GM23248 (cell line): ENCODE data around the gene RFX2. TPM values are rescaled to one million over a fixed set of nuclear protein-coding genes. Genes with fewer than 3 reads are reported as not detected.

ENCODE experiments used
- DNase-seq: peaks from one replicate; pipeline ENCODE4 v3.0.0-alpha.2; 2015
- H2AFZ ChIP-seq: fragments of 200-600 bp; sonication (generic); 2 replicates; pipeline ENCODE4 v1.6.1; 2016; ENCODE audit warnings: antibody characterized with exemption
- H3F3A ChIP-seq: fragments of 200-600 bp; sonication (generic); 2 replicates; pipeline ENCODE4 v1.6.1; 2016; ENCODE audit warnings: mild to moderate bottlenecking, antibody characterized with exemption, mixed run types; ENCODE audit not compliant: insufficient read depth
- H3K27ac ChIP-seq: fragments of 200-600 bp; sonication (generic); 2 replicates; pipeline ENCODE4 v1.5.1; 2016; ENCODE audit warnings: mild to moderate bottlenecking
- H3K27me3 ChIP-seq: fragments of 200-600 bp; sonication (generic); replicated peaks from 2 replicates; pipeline ENCODE4 v1.6.1; 2016; ENCODE audit warnings: mild to moderate bottlenecking; ENCODE audit not compliant: insufficient read depth
- H3K36me3 ChIP-seq: fragments of 200-600 bp; sonication (generic); 2 replicates; pipeline ENCODE4 v1.6.1; 2016; ENCODE audit warnings: low read depth, mild to moderate bottlenecking
- H3K4me1 ChIP-seq: fragments of 200-600 bp; sonication (generic); 2 replicates; pipeline ENCODE4 v1.6.1; 2016; ENCODE audit warnings: mild to moderate bottlenecking; ENCODE audit not compliant: insufficient read depth
- H3K4me2 ChIP-seq: fragments of 200-600 bp; sonication (generic); one replicate; pipeline ENCODE4 v1.6.1; 2016; ENCODE audit warnings: mild to moderate bottlenecking; ENCODE audit not compliant: unreplicated experiment
- H3K4me3 ChIP-seq: fragments of 200-600 bp; sonication (generic); 2 replicates; pipeline ENCODE4 v1.5.1; 2016; ENCODE audit warnings: mild to moderate bottlenecking
- H3K79me2 ChIP-seq: fragments of 200-600 bp; sonication (generic); 2 replicates; pipeline ENCODE4 v1.6.1; 2016; ENCODE audit warnings: mild to moderate bottlenecking; ENCODE audit not compliant: insufficient read depth
- H3K9ac ChIP-seq: fragments of 200-600 bp; sonication (generic); 2 replicates; pipeline ENCODE4 v1.6.1; 2016; ENCODE audit warnings: mild to moderate bottlenecking
- H3K9me2 ChIP-seq: fragments of 200-600 bp; sonication (generic); 2 replicates; pipeline ENCODE4 v1.6.1; 2016; ENCODE audit warnings: mixed run types, mild to moderate bottlenecking, moderate library complexity; ENCODE audit not compliant: insufficient read depth
- H3K9me3 ChIP-seq: fragments of 200-600 bp; sonication (generic); one replicate; pipeline ENCODE4 v1.6.1; 2017; ENCODE audit warnings: low read depth
- H4K20me1 ChIP-seq: fragments of 200-600 bp; sonication (generic); 2 replicates; pipeline ENCODE4 v1.6.0; 2016; ENCODE audit not compliant: insufficient read depth
- EZH2 ChIP-seq: fragments of 200-600 bp; sonication (generic); IDR thresholded peaks from 2 replicates; pipeline ENCODE4 v1.6.1; 2018; ENCODE audit warnings: antibody characterized with exemption, mild to moderate bottlenecking; ENCODE audit not compliant: insufficient read depth, poor library complexity, severe bottlenecking
- EZH2phosphoT487 ChIP-seq: fragments of 200-600 bp; sonication (generic); IDR thresholded peaks from 2 replicates; pipeline ENCODE4 v1.6.1; 2018; ENCODE audit warnings: antibody characterized with exemption, moderate library complexity, mild to moderate bottlenecking, low read depth; ENCODE audit not compliant: insufficient read depth
- WGBS, 2 experiments: methylation state at CpG; one replicate each; pipeline ENCODE4 v1.1.6; 2015 to 2017; ENCODE audit warnings: low lambda C conversion rate in 2 of 2, low coverage in 1 of 2; ENCODE audit errors: missing lambda C conversion rate in 2 of 2; 5-methylcytosine and 5-hydroxymethylcytosine counted together
- in situ Hi-C: fragments of 300-500 bp; cut with MboI; formaldehyde crosslinking; loops from 2 replicates; pipeline ENCODE4 v1.15.0; 2020
- polyA plus RNA-seq: library from polyadenylated mRNA; unstranded; fragments of >200 nt; fragmentation: Nextera tagmentation; extraction: Ambion mirVana; gene quantifications from 2 replicates; pipeline ENCODE4 v1.2.1, GENCODE V29; 2016
- total RNA-seq: library from RNA; depleted of rRNA; stranded (reverse); fragments of >200 nt; shearing (Covaris generic); gene quantifications from 2 replicates; pipeline ENCODE4 v1.2.3, GENCODE V29; 2014

Gene RFX2
- total and polyA plus RNA-seq, 2 experiments from 2014 or later: 11.3 to 13.1 TPM

DNA sequence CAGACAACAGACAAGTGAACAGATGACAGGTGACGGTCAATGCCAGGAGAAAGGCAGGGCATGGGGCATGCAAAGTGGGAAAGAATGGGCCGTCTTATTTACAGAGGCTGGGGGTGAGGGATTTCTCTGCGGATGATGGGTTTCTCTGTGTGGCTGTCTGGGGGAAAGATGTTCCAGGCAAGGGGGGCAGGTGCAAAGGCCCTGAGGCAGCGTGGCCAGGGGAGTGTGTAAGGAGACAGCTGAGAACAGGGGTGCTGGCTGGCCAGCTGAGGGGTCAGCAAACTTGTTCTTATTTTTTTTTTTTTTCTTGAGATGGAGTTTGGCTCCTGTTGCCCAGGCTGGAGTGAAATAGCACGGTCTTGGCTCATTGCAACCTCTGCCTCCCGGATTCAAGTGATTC lies 110.6 kb downstream of the RFX2 start:
- DNase-seq: no peak
- H3K4me2 ChIP-seq: no peak overlapping the region
- no peaks in the 10 kb centered on the region for H3K79me2 ChIP-seq
- no peak overlapping the region for H3K4me3 ChIP-seq
- H3K9ac ChIP-seq: no peak overlapping the region
- no peak for TF ChIP-seq EZH2phosphoT487
- H2AFZ ChIP-seq: no peak overlapping the region
- H3K27ac ChIP-seq: no peak overlapping the region
- no peaks in the 10 kb centered on the region for H3K36me3 ChIP-seq
- H4K20me1 ChIP-seq: no peaks in the 10 kb centered on the region
- no peaks in the 10 kb centered on the region for H3K4me1 ChIP-seq
- WGBS, 2 experiments: 92 to 98% methylated on average over 6 of the region's 6 CpGs
- H3K9me3 ChIP-seq: no peaks in the 10 kb centered on the region
- in situ Hi-C loops: no loop called here
- no peaks in the 10 kb centered on the region for H3K9me2 ChIP-seq
- no peaks in the 10 kb centered on the region for H3F3A ChIP-seq
- H3K27me3 ChIP-seq: no peaks in the 10 kb centered on the region

- no peaks in the 10 kb centered on the region for H3K9me3 ChIP-seq
- no peak for TF ChIP-seq EZH2phosphoT487
- no peak for TF ChIP-seq EZH2
- no peaks in the 10 kb centered on the region for H3K9me2 ChIP-seq
- no peaks in the 10 kb centered on the region for H3F3A ChIP-seq
- no peak overlapping the region for H3K4me3 ChIP-seq
- WGBS, 2 experiments: 87 to 93% methylated on average over 17 of the region's 17 CpGs
- no peak overlapping the region for H3K4me2 ChIP-seq
- DNase-seq: no peak
- H3K27ac ChIP-seq: no peak overlapping the region
- H3K36me3 ChIP-seq: no peaks in the 10 kb centered on the region
- H3K27me3 ChIP-seq: no peaks in the 10 kb centered on the region
- no peaks in the 10 kb centered on the region for H3K79me2 ChIP-seq
- no peak overlapping the region for H2AFZ ChIP-seq
- no peaks in the 10 kb centered on the region for H4K20me1 ChIP-seq
- in situ Hi-C loops: no loop called here
- no peaks in the 10 kb centered on the region for H3K4me1 ChIP-seq
- no peak overlapping the region for H3K9ac ChIP-seq
Measured at GRCh38 chr19:5997371-5997770, 112.9 kb downstream of the RFX2 start.

DNA sequence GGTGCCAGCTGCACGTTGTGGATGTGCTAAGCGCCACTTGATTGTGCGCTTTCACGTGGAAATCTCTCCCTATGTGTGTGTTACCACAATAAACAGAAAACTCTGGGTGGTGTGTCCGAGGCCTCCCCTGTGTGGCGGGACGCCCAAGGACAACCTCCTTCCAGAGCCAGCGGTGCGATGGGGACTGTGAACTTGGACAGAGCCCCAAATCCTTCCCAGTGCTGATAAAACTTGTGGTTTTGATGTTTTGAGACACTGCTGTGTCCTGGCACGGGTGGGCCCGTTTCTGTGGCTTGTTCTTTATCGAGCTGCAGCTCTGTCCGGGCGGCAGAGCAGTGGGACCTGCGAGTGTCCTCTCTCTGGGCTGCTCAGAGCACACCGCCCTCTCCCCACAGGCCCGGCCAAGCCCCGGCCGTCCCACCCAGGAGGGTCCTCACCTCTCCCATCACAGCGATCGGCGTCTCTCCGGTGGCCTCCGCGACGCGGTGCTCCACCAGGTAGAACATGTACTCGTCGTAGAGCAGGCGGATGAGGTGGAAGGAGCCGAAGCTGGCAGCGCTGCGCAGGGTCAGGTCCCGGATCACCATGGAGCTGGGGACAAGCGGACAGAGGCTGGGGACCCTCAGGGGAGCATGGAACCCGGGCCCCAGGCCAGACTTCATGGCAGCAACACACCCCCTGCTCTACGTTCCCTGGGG lies 113.5 kb downstream of the RFX2 start:
- TF ChIP-seq EZH2phosphoT487 (no peak), EZH2 (no peak)
- in situ Hi-C loops: no loop called here
- no peaks in the 10 kb centered on the region for H3K27me3 ChIP-seq
- no peaks in the 10 kb centered on the region for H4K20me1 ChIP-seq
- H3K4me1 ChIP-seq: no peaks in the 10 kb centered on the region
- no peak overlapping the region for H3K9ac ChIP-seq
- H3K4me2 ChIP-seq: no peak overlapping the region
- no peak overlapping the region for H2AFZ ChIP-seq
- no peaks in the 10 kb centered on the region for H3K9me3 ChIP-seq
- no peak for DNase-seq
- no peaks in the 10 kb centered on the region for H3K36me3 ChIP-seq
- no peak overlapping the region for H3K4me3 ChIP-seq
- H3F3A ChIP-seq: no peaks in the 10 kb centered on the region
- no peaks in the 10 kb centered on the region for H3K79me2 ChIP-seq
- WGBS, 2 experiments: 87 to 89% methylated on average over 36 to 37 of the region's 37 CpGs
- H3K27ac ChIP-seq: no peak overlapping the region
- H3K9me2 ChIP-seq: no peaks in the 10 kb centered on the region

- Histone ChIP-seq H3K4me2 (no peak overlapping the region), H3K9me2 (no peaks in the 10 kb centered on the region), H3K9me3 (no peaks in the 10 kb centered on the region), H3K27ac (no peak overlapping the region), H3K9ac (no peak overlapping the region), H3K4me3 (no peak overlapping the region), H3K4me1 (no peaks in the 10 kb centered on the region), H3K79me2 (no peaks in the 10 kb centered on the region), H3F3A (no peaks in the 10 kb centered on the region), H3K36me3 (no peaks in the 10 kb centered on the region), H2AFZ (no peak overlapping the region), H4K20me1 (no peaks in the 10 kb centered on the region), H3K27me3 (no peaks in the 10 kb centered on the region)
- in situ Hi-C loops: no loop called here
- 92 to 94% methylated on average over 26 of the region's 26 CpGs for WGBS, 2 experiments
- TF ChIP-seq EZH2phosphoT487 (no peak), EZH2 (no peak)
- no peak for DNase-seq
Measured at GRCh38 chr19:5996102-5996501, 114.2 kb downstream of the RFX2 start.

DNA sequence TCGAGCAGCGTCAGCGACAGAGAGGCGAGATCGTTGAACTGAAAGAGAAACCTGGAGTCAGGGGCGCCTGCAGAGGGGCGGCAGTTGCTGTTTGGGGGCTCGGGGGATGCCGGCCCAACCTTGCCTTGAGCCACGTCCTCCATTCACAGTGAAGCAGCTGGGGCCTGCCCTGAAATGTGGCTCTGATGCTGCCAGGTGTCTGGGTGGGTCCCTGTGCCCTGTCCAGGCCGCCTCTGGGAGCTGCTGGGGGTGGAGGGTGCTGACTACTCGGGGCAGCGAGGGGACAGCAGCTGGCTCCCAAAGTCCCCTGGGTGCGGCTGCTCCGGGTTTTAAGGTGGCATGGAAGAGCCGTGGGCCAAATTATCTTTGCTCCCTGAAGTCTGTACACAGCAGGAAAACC lies 114.7 kb downstream of the RFX2 start:
- Histone ChIP-seq H3K9me3 (no peaks in the 10 kb centered on the region), H3F3A (no peaks in the 10 kb centered on the region), H3K4me3 (no peak overlapping the region), H3K27ac (no peak overlapping the region), H3K9me2 (no peaks in the 10 kb centered on the region), H3K9ac (no peak overlapping the region), H3K4me2 (no peak overlapping the region), H4K20me1 (no peaks in the 10 kb centered on the region), H3K79me2 (no peaks in the 10 kb centered on the region), H3K4me1 (no peaks in the 10 kb centered on the region), H2AFZ (no peak overlapping the region), H3K36me3 (no peaks in the 10 kb centered on the region), H3K27me3 (no peaks in the 10 kb centered on the region)
- DNase-seq: no peak
- 97 to 99% methylated on average over 16 of the region's 16 CpGs for WGBS, 2 experiments
- in situ Hi-C loops: no loop called here
- no peak for TF ChIP-seq EZH2
- no peak for TF ChIP-seq EZH2phosphoT487
